ENCODE data around the gene BABAM2. TPM values are rescaled to one million over a fixed set of nuclear protein-coding genes. Genes with fewer than 3 reads are reported as not detected.

BABAM2 gene
- total RNA-seq, 1 donor from 2014 or later = 35.3 TPM

DNA sequence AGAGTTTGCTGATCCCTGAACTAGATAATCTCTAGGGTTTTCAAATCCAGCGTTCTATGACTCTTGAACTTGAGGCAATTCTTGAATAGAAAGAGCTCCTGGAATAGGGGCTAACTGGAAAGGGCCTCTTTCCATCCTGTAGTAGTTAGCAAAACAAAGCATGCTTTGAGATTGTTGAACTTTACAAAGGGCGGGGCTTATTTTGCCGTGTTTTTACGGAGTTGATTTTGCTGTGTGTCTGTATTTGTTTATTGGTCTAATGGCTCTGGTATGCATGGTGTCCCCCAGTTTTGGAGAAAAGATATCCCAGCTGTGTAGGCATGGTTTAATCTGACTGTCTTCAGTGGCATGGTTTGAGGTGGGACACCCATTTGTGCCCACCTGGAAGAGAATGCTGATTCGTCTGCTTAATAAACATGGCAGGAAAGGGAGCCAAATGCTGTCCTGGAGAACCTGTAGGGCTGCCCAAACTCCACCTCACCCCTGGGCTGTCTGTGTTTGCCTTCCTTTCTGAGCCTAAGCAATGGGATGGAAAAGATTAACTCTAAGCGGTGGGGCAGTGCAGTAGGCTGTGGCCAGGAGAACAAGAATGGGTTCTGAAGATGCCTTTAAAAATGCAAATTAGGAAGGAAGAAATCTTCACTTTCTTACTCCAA lies 428.1 kb downstream of the BABAM2 start:
- H3K36me3 ChIP-seq (ENCODE audit: control insufficient read depth, insufficient read depth, low read length) = no peaks in the 10 kb centered on the region
- no peak overlapping the region for H3K4me3 ChIP-seq (ENCODE audit: low read depth, low read length)
- TF ChIP-seq, protein P1, sequence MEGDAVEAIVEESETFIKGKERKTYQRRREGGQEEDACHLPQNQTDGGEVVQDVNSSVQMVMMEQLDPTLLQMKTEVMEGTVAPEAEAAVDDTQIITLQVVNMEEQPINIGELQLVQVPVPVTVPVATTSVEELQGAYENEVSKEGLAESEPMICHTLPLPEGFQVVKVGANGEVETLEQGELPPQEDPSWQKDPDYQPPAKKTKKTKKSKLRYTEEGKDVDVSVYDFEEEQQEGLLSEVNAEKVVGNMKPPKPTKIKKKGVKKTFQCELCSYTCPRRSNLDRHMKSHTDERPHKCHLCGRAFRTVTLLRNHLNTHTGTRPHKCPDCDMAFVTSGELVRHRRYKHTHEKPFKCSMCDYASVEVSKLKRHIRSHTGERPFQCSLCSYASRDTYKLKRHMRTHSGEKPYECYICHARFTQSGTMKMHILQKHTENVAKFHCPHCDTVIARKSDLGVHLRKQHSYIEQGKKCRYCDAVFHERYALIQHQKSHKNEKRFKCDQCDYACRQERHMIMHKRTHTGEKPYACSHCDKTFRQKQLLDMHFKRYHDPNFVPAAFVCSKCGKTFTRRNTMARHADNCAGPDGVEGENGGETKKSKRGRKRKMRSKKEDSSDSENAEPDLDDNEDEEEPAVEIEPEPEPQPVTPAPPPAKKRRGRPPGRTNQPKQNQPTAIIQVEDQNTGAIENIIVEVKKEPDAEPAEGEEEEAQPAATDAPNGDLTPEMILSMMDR (IDR thresholded peaks at IDR 0.05; ENCODE audit: insufficient read depth, low read length, poor library complexity, severe bottlenecking) = no peak
- no peak for DNase-seq (ENCODE audit: low read depth)
- H3K27me3 ChIP-seq (ENCODE audit: control insufficient read depth, insufficient read depth, low read length) = no peaks in the 10 kb centered on the region

DNA sequence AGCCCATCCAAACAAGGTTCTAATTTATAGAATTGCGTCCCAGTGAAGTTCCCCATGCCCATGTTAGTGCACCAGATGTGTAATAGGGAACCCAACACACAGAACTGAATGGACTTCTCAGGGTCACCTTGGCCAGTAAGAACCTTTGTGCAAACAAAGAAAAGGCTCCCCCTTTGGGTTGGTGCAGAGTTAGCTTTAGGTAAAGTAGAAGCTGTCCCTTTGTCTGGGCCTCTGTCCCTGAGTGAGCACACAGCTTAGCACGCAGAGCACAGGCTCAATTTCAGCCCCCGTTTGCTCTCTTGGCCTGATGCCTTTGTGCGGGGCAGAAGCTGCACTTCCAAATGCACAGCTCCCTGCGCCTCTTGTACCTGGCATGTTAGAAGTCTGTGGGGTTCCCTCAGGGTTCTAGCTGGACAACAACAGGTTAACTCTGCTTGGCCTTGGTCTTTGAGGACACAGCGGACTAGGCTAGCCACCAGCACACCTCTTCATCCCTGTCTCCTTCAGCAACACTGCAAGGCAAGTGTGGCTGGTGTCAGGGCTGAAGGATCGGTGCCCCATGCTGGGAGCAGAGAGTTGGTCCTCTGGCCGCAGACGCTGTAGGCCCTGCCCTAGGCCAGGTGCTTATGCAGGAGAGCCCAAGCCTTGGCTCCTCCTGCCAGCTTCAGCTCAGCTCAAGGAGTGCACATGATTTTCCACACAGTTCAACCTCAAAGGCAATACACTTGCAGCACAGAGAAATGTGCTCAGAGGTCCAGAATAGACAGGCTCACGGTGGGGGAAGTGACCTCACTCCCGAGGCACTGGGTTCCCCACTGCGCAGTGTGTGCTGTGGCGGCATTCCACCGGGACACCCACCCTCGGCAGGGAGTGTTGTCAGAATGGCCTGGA lies 428.8 kb downstream of the BABAM2 start:
- TF ChIP-seq, protein P1 (IDR thresholded peaks at IDR 0.05; ENCODE audit: insufficient read depth, low read length, poor library complexity, severe bottlenecking) = no peak
- DNase-seq (ENCODE audit: low read depth) = no peak

DNA sequence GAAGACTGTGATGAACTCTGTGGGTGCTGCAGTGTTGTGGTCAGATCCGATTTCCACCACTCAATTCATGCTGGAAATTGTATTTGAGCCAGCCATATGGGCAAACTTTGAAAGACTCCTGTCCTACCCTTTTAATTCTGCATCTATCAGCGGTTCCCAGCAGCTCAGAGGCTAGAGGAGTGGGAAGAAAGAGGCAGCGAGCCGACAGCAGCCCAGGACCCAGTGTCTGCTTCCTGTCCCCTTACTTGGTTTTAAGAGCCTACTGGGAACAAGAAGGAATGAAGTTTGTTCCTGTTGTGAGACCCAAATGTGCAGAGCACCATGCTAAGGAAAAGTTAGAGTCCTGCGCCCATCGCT lies 429.5 kb downstream of the BABAM2 start:
- no peak for DNase-seq (ENCODE audit: low read depth)
- H3K36me3 ChIP-seq (ENCODE audit: control insufficient read depth, insufficient read depth, low read length) = no peaks in the 10 kb centered on the region
- H3K4me3 ChIP-seq (ENCODE audit: low read depth, low read length) = no peak overlapping the region
- TF ChIP-seq, protein P1 (IDR thresholded peaks at IDR 0.05; ENCODE audit: insufficient read depth, low read length, poor library complexity, severe bottlenecking) = no peak
- no peaks in the 10 kb centered on the region for H3K27me3 ChIP-seq (ENCODE audit: control insufficient read depth, insufficient read depth, low read length)

More for the DNA sequence above, 428.8 kb downstream of the BABAM2 start:
- no peaks in the 10 kb centered on the region for H3K27me3 ChIP-seq (ENCODE audit: control insufficient read depth, insufficient read depth, low read length)
- H3K4me3 ChIP-seq (ENCODE audit: low read depth, low read length) = no peak overlapping the region
- H3K36me3 ChIP-seq (ENCODE audit: control insufficient read depth, insufficient read depth, low read length) = no peaks in the 10 kb centered on the region

DNA sequence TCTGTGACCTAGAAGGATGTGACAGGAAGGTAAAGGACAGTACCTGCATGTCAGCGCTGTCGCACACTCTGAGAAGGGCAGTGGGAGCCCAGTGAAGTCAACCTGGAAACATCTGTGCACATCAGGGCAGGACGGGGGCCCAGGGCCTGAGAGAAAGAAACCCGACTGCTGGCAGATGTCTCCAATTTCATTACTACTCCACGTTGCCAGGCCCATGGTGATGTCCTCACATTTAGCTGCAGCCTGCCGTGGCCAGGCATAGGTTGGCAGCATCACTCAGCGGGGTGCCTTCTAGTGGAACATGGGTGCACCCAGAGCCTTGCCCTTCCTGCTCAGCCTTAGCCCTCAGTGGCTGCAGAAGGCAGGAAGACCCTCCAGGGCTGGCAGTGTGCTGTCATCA lies 429.8 kb downstream of the BABAM2 start:
- H3K4me3 ChIP-seq (ENCODE audit: low read depth, low read length) = no peak overlapping the region
- DNase-seq (ENCODE audit: low read depth) = no peak
- no peaks in the 10 kb centered on the region for H3K36me3 ChIP-seq (ENCODE audit: control insufficient read depth, insufficient read depth, low read length)
- H3K27me3 ChIP-seq (ENCODE audit: control insufficient read depth, insufficient read depth, low read length) = no peaks in the 10 kb centered on the region
- TF ChIP-seq, protein P1 (IDR thresholded peaks at IDR 0.05; ENCODE audit: insufficient read depth, low read length, poor library complexity, severe bottlenecking) = no peak

DNA sequence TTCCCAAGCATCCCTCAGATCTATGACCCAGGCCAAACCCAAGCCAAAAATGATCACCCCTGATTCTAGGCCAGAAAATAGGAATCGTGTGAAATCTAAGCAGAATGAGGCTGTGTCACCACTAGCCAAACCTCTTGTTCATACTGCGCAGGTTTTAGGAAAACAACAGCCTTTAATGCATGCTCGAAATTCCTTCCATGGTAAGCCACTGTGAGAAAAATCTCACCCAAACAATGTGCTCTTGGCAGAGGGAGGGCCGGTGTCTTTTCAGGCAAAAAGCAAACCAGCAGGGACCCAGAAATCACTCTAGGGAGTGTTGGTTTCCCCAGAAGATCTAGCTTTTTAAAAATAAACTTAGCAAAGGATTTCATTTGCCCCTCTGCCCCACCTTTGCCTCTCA lies 430.9 kb downstream of the BABAM2 start:
- TF ChIP-seq, protein P1 (IDR thresholded peaks at IDR 0.05; ENCODE audit: insufficient read depth, low read length, poor library complexity, severe bottlenecking) = no peak
- DNase-seq (ENCODE audit: low read depth) = no peak
- Histone ChIP-seq H3K36me3 (ENCODE audit: control insufficient read depth, insufficient read depth, low read length) (no peaks in the 10 kb centered on the region), H3K27me3 (ENCODE audit: control insufficient read depth, insufficient read depth, low read length) (no peaks in the 10 kb centered on the region), H3K4me3 (ENCODE audit: low read depth, low read length) (no peak overlapping the region)
